HG03439 (cell line): Measurements from ENCODE around the gene MRNIP.

Experiments
- ATAC-seq: cut with Tn5 transposase; IDR thresholded peaks from one replicate; pipeline ENCODE4 v1.9.1; 2021; ENCODE audit warnings: mild to moderate bottlenecking, moderate library complexity; ENCODE audit not compliant: unreplicated experiment

Gene MRNIP

DNA sequence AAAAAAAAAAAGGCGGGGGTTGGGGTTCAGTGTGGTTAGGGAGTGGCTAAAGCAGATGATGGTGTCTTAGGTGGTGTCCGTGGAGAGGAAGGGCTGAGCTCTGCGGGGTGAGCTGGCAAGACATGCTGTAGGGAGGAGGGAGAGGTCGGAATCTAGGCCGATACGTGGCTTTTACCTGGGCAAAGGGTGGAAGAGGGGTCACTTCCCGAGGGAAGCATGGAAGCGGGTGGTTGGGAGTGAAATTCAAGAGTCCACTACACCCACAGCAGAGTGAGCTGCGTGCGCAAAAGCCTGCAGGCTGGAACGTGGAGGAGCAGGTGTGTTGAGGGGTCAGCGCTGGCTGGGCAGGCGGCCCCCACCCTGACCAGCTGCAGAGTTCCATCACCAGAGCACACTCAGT, 31.3 kb upstream of the MRNIP start:
- ATAC-seq: no peak

DNA sequence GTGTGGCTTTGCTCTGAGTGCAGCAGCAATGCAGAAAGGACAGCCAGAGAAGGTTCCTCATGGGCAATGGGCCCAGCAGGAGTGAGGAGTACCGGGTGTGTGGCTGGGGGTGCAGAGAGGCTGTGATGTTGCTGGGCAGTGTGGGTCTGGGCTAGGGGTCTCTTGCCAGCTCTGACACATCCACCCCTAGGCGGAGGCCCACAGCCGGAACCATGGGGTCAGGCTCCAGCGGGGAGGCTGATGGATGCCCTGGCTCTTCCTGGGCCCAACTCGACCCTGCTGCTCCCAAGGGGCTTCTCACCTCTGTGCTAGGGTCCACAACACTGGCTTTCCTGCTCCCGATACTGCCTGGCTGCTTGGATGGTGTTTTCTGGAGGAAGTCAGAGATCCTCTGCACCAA, 29.2 kb upstream of the MRNIP start:
- no peak for ATAC-seq

DNA sequence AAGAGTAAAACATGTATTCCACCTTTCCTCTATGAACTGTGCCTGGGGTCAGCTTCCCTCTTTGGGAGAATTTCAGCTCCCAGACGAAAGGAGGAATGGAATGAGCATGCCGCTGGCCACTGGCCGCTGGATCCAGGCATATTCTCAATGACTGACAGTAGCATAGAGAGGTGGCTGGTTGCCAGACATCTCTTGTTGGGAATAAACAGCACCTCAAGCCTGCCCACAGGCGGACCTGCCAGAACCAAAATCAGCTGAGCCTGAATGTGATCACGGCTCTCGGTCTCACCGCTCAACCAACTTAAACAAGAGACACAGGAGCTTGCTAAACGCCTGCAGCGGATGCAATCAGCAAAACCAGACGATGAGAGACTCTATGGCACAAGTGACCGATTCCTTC, 28.5 kb upstream of the MRNIP start:
- ATAC-seq: no peak

DNA sequence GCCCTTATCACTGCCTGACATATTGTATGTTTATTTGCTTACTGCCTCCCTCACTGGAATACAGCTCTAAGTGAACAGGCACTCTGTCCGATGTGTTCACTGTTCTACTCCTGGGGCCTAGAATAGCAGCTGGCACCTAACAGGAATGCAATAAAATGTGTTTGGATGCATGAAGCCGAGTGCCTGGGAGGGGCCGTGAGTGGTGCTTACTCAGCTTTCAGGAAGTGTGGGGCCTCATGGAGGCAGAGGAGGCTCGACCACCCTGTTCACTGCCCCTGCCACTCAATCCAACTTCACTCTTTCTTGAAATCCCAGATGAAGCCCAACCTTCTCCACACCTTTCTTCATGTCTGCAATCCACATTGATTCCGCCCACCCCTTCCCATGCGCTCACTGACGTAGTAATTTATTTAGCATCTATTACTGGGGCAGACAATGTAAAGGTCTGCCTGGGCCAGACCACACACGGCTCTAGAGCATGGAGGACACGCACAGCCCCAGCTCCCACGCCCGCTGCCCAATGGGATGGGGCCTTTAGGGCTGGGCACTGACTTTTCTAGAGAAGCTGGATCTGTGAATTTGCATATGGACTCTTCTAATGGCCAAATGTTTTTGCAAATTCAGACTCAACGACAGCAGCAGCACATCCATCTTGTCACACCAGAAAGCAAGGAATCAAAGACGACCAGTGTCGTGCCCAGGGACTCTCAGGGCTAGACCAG, 27.7 kb upstream of the MRNIP start:
- ATAC-seq: no peak

DNA sequence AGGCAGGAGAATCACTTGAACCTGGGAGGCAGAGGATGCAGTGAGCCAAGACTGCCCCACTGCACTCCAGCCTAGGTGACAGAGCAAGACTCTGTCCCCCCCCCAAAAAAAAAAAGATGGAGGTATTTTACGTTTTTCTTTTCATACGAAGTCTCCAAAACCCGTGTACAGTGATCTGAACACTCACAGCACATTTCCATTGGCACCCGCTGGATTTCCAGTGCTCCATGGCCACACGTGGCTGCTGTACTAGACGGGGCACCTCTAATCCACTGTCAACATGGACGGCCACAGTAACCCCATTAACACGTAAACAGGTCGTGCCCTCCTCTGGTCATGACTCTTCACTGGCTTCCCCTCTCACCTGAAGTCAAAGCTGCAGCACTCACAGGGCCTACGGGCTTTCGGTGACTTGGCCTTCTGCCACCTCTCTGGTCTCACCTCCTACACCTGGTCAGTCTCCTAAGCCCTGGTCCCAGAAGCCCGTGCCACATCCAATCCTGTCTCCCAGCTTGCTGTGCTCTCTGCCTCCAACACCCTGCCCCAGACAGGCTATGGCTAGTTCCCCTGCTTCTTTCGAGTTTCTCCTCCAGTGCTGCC, 27.0 kb upstream of the MRNIP start:
- ATAC-seq: no peak

DNA sequence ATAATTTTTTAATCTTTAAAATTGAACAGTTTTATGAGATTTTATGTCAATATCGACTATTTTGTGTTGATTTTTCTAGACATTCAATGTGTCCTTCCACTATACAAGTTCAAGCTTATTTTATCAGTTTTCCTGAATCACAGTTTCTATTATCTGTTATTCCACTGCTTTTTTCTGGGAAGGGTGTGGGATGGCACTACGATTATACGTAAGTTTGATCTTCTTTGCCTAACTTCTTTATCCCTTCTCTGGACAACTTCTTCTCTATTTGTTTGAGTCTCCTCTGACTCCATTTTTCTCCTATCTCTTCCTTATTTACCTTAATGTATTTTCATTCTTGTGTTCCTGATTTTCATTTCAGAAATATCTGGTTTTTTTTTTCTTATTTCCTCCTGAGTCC, 24.5 kb upstream of the MRNIP start:
- ATAC-seq: no peak

DNA sequence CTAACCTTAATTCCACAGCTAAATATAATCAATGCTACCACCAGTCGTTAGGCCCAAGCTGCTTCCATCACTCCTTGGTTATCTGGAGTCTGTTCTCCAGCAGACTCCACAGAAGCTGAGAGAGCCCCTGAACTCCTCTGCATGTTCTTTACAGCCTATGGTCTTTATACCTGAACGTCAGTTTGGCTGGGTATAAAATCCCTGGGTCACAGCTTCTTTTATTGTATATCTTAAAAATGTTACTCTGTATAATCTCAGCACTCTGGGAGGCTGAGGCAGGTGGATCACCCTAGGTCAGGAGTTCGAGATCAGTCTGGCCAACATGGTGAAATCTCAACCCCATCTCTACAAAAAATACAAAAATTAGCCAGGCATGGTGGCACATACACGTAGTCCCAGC, 23.7 kb upstream of the MRNIP start:
- no peak for ATAC-seq

DNA sequence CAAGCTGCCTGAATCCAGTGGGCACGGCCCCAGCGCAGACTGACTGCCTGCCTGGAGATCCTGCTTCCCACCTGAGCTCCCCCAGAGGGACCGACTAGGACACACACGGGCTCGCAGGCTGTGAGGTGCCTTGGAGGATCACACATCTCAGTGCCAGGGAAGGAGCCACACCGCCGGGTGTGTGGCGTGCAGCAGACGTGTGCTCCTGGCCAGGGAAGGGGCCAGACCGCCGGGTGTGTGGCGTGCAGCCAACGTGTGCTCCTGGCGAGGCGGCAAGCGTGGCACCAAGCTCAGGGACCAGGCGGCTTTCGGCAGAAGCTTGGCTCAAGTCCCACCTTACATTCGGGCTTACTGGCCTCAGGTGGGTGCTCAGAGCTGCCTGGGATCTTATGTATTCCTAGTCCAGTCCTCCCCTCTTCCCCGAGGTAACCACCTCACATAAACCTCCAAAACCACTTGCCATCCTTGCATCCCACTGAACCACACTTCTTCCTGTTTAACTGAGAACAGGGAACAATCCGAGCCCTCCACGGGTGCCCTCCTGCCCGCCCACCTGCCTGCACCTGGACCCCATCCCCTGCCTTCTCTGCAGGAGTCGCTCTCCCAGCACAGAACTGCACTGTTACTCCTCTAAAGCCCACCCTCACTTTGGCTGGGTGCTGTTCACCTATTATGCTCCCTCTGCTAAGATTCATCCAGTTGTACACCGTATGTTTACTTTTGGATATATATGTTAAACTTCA, 22.4 kb upstream of the MRNIP start:
- no peak for ATAC-seq

DNA sequence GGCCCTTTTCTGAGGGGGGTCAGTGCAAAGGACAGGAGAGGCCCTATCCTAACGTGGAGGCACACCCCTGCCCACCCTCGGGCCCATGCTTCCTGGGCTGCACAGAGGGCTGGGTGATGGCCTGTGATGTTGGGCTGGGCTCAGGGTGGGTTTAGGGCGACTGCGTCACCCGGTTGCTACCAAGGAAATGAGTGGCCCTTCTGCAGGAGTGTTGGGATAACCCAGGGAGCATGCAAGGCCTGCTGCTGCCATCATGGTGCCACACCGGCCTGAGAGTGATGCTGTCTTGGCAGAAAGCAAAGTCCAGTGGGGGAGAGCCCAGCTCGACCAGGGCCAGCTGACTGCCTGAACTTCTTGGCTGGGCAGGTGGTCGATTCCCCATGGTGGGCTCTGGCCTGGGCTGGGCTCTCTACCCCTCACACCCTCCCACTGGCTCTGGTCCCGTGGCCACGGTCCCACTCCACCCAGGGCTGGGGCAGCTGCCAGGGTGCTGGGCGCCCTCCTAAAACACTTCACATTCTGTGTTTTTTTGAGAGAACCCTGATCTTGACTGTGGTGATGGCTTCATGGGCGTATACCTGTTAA, 21.5 kb upstream of the MRNIP start:
- ATAC-seq: no peak

DNA sequence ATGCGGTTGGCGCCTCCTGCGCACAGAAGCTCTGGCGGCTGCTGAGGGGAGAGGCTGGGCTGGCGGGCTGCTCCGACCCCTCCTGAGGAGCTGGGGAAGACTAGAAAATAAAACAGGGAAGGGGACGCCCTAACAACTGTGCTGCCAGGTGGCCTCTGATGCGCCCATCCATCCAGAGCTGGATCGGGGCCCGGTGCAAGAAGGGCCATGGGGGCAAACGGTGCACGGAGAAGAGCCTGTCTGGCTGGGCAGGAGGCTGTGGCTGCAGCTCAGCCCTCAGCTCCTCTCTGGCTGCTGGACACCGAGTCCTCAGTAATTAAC, 21.0 kb upstream of the MRNIP start:
- ATAC-seq: no peak

DNA sequence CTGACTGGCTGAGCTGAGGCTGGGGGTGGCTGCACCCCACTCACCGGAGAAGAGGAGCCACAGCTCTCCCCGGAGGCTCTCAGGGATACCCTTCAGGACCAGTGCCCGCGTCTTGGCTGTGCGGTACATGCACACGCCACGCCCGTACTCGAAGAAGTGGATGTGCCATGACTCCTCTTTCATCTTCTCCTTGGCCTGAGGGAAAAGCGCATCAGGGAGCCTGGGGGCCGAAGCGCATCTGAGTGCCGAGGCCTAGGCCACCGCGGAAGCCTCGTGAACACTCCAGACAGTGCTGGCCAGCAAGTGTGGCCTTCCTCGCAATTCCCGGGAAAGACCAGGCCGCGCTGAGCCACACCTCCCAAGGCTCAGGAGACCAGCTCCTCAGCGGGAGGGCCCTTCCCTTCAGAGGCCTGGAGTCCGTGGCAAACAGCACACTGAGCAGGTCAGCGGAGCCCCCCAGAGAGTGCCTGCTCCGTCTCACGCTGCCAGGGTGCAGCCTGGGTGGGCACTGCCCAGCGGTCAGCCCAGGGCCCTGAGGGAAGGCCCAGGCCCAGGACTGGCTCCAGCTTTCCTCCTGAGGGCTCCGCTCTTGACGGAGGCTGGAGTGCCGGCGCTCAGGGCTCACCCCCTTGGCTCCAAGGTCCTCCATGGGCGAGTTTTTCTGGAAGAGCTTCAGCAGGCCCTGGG, 20.5 kb upstream of the MRNIP start:
- ATAC-seq: no peak

DNA sequence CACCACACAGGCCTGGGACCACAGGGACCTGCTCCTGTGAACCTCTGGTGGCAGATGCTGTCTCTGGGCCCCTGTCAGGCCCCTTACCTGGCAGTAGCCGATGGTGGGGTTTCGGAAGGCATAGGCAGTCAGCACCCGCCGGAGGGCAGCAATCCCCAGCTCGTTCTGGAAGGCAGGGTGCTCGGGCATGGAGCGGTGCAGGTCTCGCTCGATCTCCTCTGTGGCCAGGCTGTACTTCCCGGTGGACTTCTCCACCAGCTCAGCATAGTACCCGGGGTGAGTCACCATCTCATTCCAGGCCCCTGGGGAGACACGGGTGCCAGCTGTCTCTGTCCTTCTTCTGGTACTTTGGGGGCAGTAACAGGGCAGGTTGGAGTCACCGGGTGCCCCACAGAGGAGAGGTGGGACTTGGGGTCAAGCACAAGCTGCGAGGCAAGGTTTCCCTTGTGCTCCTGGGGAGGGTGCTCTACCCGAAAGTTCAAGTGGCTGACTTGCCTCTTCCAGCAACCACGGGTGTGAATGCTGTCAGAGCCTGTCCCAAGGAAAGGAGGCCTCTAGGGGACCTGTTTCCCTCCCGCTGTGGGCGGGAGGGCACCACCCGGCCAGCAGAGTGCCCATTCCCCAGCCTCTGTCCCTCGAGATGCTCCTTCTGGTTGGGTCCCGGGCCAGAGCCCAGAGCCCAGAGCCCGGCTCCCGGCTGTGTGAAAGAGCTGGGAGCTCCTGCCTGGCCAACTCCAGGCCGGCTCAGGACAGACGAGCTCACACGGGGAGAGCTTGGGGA, 19.8 kb upstream of the MRNIP start:
- no peak for ATAC-seq

DNA sequence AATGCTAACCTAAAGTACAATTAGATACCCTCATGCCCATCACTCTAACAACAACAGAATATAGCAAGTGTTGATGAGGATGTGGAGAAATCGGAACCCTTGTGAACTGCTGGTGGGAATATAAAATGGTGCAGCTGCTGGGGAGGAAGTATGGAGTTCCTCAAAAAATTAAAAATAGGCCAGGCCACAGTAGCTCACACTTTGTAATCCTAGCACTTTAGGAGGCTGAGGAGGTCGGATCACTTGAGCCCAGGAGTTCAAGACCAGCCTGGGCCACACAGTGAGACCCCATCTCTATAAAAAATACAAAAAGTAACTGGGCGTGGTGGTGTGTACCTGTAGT, 18.0 kb upstream of the MRNIP start:
- ATAC-seq: no peak

DNA sequence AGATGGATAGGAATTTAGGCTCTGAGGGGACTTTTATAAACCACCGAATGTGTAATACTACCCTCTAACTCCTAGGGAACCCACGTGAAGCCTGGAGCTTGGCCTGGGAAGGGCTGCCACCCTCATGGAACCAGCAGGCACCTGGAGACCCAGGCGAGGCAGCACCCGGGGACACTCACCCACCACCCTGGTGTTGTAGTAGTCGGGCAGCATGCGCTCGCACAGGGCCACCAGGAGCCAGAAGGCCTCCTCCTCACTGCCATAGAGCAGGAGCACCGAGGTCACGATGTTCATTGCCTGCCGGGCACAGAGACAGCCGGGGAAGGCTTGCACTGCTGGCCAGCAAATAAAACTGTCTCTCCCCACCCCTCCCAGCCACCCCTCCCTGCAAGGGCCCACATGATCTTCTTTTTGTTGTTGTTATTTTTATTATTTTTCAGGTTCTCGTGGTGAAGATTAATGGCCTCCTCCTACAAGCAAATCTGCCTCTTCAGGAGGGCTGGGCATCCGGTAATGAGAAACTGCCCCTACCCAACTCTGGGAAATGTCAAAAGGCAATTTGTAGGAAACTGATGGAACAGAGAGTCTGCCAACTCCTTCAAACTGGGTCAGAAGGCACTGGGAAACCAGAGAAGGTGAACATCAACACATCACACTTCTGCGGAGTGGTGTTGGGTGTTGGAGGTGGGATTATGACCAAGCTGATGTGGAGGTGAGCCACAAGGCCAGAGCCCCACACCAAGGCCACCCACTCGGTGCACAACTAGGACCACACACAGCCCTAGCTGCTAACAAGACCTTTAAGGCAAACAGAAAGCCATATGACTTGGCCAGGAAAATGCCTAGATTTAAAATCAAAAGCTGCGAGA, 17.4 kb upstream of the MRNIP start:
- no peak for ATAC-seq

DNA sequence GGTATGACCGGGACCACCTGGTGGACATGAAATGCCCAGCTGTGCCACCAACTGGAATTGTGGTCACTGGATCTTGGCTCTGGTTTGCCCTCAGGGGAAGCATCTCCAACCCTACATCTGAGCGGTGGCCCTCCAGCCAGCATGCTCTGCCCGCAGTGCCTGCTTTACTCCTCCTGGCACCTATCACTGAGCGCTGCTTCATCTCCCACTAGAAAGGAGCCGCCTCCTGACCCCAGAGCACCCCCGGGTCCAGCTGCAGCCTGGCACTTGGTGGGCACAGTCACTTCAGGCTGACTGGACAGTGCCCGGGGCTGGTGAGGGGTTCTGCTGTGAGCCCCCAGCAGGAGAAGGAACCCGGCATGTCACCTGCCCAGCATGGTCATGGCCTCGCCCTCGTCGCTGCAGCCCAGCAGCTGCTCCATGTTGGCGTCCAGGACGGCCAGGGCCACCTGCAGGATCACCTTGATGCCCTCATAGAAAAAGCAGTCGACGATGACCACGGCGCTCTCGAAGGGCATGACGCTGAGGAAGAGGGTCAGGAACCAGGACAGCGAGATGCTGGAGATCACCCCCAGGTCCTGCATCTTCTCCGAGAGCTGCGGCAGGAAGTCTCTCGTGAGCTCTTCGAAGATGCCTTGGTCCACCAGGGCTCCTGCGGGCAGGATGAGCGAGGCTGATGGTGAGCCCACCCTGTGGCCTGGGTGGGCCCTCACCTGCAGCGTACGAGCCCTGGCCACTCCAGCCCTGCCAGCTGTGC, 16.1 kb upstream of the MRNIP start:
- no peak for ATAC-seq

DNA sequence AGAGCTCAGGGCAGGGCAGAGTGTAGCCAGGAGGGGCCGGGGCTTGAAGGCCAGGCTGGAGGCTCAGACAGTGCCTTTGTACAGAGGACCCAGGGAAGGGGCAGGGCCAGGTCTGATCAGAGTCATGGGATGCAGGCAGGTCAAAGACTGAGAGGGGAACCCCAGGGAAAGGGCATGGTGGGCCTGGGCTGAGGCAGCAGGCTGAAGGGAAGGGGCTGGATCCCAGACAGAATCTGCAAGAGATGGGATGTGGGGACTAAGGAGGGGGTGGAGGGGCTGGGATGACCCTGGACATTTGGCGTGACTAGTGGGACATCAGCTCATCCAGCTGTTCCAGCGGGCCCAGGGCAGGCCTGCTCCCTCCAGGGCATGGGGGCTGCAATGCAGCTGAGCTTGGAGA, 15.5 kb upstream of the MRNIP start:
- ATAC-seq: no peak

DNA sequence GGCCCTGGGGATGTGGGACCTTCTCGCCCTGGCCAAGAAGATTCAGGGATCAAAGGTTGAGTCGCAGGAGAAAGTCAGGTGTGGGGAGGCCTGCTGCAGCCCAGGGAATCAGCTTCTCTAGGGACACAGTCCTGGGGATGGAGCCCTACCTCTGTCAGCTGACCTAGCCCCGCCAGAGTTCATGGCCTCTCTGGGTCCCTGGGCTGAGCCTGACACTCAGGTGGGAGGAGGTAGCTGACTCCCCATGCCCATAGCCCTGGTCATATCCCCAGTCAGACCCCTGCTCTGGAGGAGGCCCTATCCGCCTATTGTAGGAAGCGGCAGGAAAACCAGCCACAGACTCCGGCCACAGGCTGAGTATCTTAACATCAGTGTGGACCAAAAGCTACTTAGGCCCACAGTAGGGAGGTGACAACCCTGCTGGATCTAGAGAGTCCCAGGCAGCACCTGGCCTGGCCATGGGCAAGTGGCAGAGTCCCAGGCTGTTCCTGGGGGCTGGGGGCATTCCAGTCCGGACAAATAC, 15.0 kb upstream of the MRNIP start:
- no peak for ATAC-seq

DNA sequence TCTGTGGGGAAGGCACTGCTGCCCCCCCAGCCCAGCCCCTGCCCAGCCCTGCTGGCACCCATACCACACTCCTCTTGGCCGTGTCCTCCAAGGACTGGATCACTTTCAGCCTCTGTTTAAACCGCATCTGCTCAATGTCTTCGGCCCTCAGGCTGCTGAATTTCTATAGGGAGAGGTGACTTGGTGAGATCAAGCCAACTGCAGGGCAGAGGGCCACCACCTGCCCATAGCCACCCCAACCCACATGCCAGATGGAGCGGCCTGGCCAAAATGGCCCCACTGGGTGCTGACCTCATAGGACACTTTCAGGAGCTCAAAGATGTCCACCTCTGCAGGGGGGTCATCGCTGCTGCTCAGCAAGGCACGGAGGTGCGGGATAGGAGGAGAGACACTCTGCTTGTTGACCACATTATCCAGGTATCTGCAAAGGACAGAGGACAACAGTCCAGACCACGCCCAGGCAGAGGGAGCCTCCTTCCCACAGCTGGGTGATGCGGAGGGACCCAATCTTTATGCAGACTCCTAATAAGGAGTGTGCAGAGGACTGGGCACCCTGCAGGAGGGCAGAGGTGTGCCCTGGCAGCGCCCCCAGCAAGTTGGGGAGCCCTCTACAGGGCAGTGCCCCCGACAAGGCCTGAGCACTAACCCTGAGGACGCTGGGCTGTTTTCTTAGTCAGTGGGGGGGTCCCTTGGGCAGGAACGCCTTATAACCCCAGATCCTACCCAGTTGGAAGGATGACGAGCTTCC, 14.4 kb upstream of the MRNIP start:
- ATAC-seq: no peak
